ENCODE measurements around the gene MOSPD3.
"Not testable (repeated sequence)": the region's sequence is repeated elsewhere in the genome, so short reads cannot be mapped to it uniquely, and the experiment has no call there.

MOSPD3 gene

GRCh38 chr7:100630066-100630465 lies 17.7 kb downstream of the MOSPD3 start:
- in situ Hi-C loops (cut with MboI; ENCODE audit: low sequenced_read_pairs) = no loop called here
- H3K4me3 ChIP-seq = no peak overlapping the region
- peaks cover 20% of the 10 kb centered on the region for H3K4me1 ChIP-seq
- no peaks in the 10 kb centered on the region for H3K27me3 ChIP-seq (ENCODE audit: low read depth)
- DNase-seq (ENCODE audit: low spot score in 2 of 2) = no peak
- H3K36me3 ChIP-seq (replicated peaks) = no peaks in the 10 kb centered on the region
- no peaks in the 10 kb centered on the region for H3K9me3 ChIP-seq

GRCh38 chr7:100632951-100633717 lies 20.8 kb downstream of the MOSPD3 start:
- no peaks in the 10 kb centered on the region for H3K27me3 ChIP-seq (ENCODE audit: low read depth)
- peak; percentile 42 to 85 for DNase-seq (ENCODE audit: low spot score in 2 of 2)
- H3K4me3 ChIP-seq = peak overlapping the region; percentile 38
- in situ Hi-C loops (cut with MboI; ENCODE audit: low sequenced_read_pairs) = no loop called here
- no peaks in the 10 kb centered on the region for H3K9me3 ChIP-seq
- H3K4me1 ChIP-seq = peaks cover 10% of the 10 kb centered on the region
- H3K36me3 ChIP-seq (replicated peaks) = no peaks in the 10 kb centered on the region

- Histone ChIP-seq H3K4me1 (no peaks in the 10 kb centered on the region), H3K9me3 (no peaks in the 10 kb centered on the region), H3K4me3 (no peak overlapping the region), H3K27me3 (ENCODE audit: low read depth) (no peaks in the 10 kb centered on the region), H3K36me3 (replicated peaks) (no peaks in the 10 kb centered on the region)
- in situ Hi-C loops (cut with MboI; ENCODE audit: low sequenced_read_pairs) = no loop called here
- no peak for DNase-seq (ENCODE audit: low spot score in 2 of 2)
These were observed 27.7 kb downstream of the MOSPD3 start for GRCh38 chr7:100639995-100640516.

- H3K4me1 ChIP-seq = no peaks in the 10 kb centered on the region
- peaks cover 3% of the 10 kb centered on the region; the same call in 1 of the 2 replicates for H3K27me3 ChIP-seq (ENCODE audit: low read depth)
- no peak overlapping the region for H3K4me3 ChIP-seq
- H3K36me3 ChIP-seq (replicated peaks) = no peaks in the 10 kb centered on the region
- no peaks in the 10 kb centered on the region for H3K9me3 ChIP-seq
- in situ Hi-C loops (cut with MboI; ENCODE audit: low sequenced_read_pairs) = no loop called here
- DNase-seq (ENCODE audit: low spot score in 2 of 2) = no peak
These were observed 28.4 kb downstream of the MOSPD3 start for GRCh38 chr7:100640517-100641440.

GRCh38 chr7:100641463-100641859 lies 29.1 kb downstream of the MOSPD3 start, which contains the start of gene TFR2:
Gene TFR2 (minus strand): TSS chr7:100641552. CDS start chr7:100641509, 43 bp downstream.
- no peak within 1 kb of the TSS for H3K4me3 ChIP-seq

GRCh38 chr7:100641860-100642533 lies 29.7 kb downstream of the MOSPD3 start:
- H3K27me3 ChIP-seq (ENCODE audit: low read depth) = peaks cover 6% of the 10 kb centered on the region; the same call in 1 of the 2 replicates
- H3K4me1 ChIP-seq = no peaks in the 10 kb centered on the region
- H3K36me3 ChIP-seq (replicated peaks) = no peaks in the 10 kb centered on the region
- in situ Hi-C loops (cut with MboI; ENCODE audit: low sequenced_read_pairs) = no loop called here
- H3K9me3 ChIP-seq = no peaks in the 10 kb centered on the region
- H3K4me3 ChIP-seq = no peak overlapping the region
- no peak for DNase-seq (ENCODE audit: low spot score in 2 of 2)

More at GRCh38 chr7:100641463-100641859, 29.1 kb downstream of the MOSPD3 start, which contains the start of gene TFR2:
- H3K27me3 ChIP-seq (ENCODE audit: low read depth) = peaks cover 6% of the 10 kb centered on the region; the same call in 1 of the 2 replicates
- no peaks in the 10 kb centered on the region for H3K36me3 ChIP-seq (replicated peaks)
- H3K9me3 ChIP-seq = no peaks in the 10 kb centered on the region
- no peak for DNase-seq (ENCODE audit: low spot score in 2 of 2)
- H3K4me1 ChIP-seq = no peaks in the 10 kb centered on the region
- in situ Hi-C loops (cut with MboI; ENCODE audit: low sequenced_read_pairs) = no loop called here

GRCh38 chr7:100642534-100642907 lies 30.2 kb downstream of the MOSPD3 start:
- DNase-seq (ENCODE audit: low spot score in 2 of 2) = peak in 1 of 2 experiments; percentile 55
- H3K36me3 ChIP-seq (replicated peaks) = no peaks in the 10 kb centered on the region
- in situ Hi-C loops (cut with MboI; ENCODE audit: low sequenced_read_pairs) = no loop called here
- peaks cover 6% of the 10 kb centered on the region; the same call in 1 of the 2 replicates for H3K27me3 ChIP-seq (ENCODE audit: low read depth)
- H3K9me3 ChIP-seq = no peaks in the 10 kb centered on the region
- no peaks in the 10 kb centered on the region for H3K4me1 ChIP-seq
- H3K4me3 ChIP-seq = no peak overlapping the region

GRCh38 chr7:100649826-100650565 lies 37.7 kb downstream of the MOSPD3 start:
- DNase-seq (ENCODE audit: low spot score in 2 of 2) = no peak
- Histone ChIP-seq H3K9me3 (no peaks in the 10 kb centered on the region), H3K27me3 (ENCODE audit: low read depth) (peaks cover 6% of the 10 kb centered on the region; the same call in 1 of the 2 replicates), H3K4me1 (no peaks in the 10 kb centered on the region), H3K36me3 (replicated peaks) (no peaks in the 10 kb centered on the region), H3K4me3 (no peak overlapping the region)
- in situ Hi-C loops (cut with MboI; ENCODE audit: low sequenced_read_pairs) = no loop called here

- Histone ChIP-seq H3K9me3 (no peaks in the 10 kb centered on the region), H3K4me3 (no peak overlapping the region), H3K4me1 (no peaks in the 10 kb centered on the region), H3K27me3 (ENCODE audit: low read depth) (no peaks in the 10 kb centered on the region), H3K36me3 (replicated peaks) (no peaks in the 10 kb centered on the region)
- no peak for DNase-seq (ENCODE audit: low spot score in 2 of 2)
- in situ Hi-C loops (cut with MboI; ENCODE audit: low sequenced_read_pairs) = no loop called here
These were observed 42.8 kb downstream of the MOSPD3 start for GRCh38 chr7:100654908-100655831.

GRCh38 chr7:100655908-100656674 lies 43.8 kb downstream of the MOSPD3 start, which contains the start of gene ACTL6B:
Gene ACTL6B (minus strand): TSS chr7:100656448. CDS start chr7:100656354, 94 bp downstream.
- H3K4me3 ChIP-seq = no peak within 1 kb of the TSS
- H3K36me3 ChIP-seq (replicated peaks) = no peaks in the 10 kb centered on the region
- no peaks in the 10 kb centered on the region for H3K27me3 ChIP-seq (ENCODE audit: low read depth)
- no peaks in the 10 kb centered on the region for H3K4me1 ChIP-seq
- DNase-seq (ENCODE audit: low spot score in 2 of 2) = peak; percentile 42 to 87
- in situ Hi-C loops (cut with MboI; ENCODE audit: low sequenced_read_pairs) = no loop called here
- H3K9me3 ChIP-seq = no peaks in the 10 kb centered on the region

GRCh38 chr7:100662194-100662776 lies 49.9 kb downstream of the MOSPD3 start:
- in situ Hi-C loops (cut with MboI; ENCODE audit: low sequenced_read_pairs); DNase-seq (ENCODE audit: low spot score in 2 of 2); H3K4me1 ChIP-seq: not testable (repeated sequence)

More at GRCh38 chr7:100662194-100662776, 49.9 kb downstream of the MOSPD3 start:
- H3K27me3 ChIP-seq (ENCODE audit: low read depth) = peaks cover 10% of the 10 kb centered on the region
- not testable (repeated sequence) for H3K36me3 ChIP-seq (replicated peaks); H3K4me3 ChIP-seq; H3K9me3 ChIP-seq
